ENCODE measurements around the gene PRRC2C. TPM values are rescaled to one million over a fixed set of nuclear protein-coding genes. Genes with fewer than 3 reads are reported as not detected.

The PRRC2C gene
- total RNA-seq, 1 experiment from 2014 or later = 267 TPM

- H3K27me3 Mint-ChIP-seq (ENCODE audit: low read depth) = no peaks in the 10 kb centered on the region
- H4K5ac ChIP-seq (ENCODE audit: insufficient read length, low read depth, low read length) = no peak overlapping the region
- H3K27ac Mint-ChIP-seq = no peak overlapping the region
- no peaks in the 10 kb centered on the region for H3K79me2 ChIP-seq (ENCODE audit: insufficient read depth, low read length)
- no peaks in the 10 kb centered on the region for H3K4me1 ChIP-seq (ENCODE audit: insufficient read depth, low read length)
- H2BK120ac ChIP-seq (ENCODE audit: low read depth, low read length, poor library complexity, severe bottlenecking) = no peak overlapping the region
- H3K9me3 Mint-ChIP-seq = no peaks in the 10 kb centered on the region
- H3K27ac ChIP-seq (ENCODE audit: insufficient read length, low read depth, low read length) = no peak overlapping the region
- WGBS (ENCODE audit: extremely low coverage, insufficient read length, low lambda C conversion rate) = no CpG with 5 or more reads among the region's 2 CpGs
- H3K4me1 Mint-ChIP-seq = no peaks in the 10 kb centered on the region
- H3K79me1 ChIP-seq (ENCODE audit: insufficient read depth, low read depth, low read length, poor library complexity, severe bottlenecking) = no peaks in the 10 kb centered on the region
- H3T11ph ChIP-seq (ENCODE audit: low read length) = no peak overlapping the region
- no peak overlapping the region for H4K91ac ChIP-seq (ENCODE audit: insufficient read length, low read depth, low read length)
- no peak overlapping the region for H2BK15ac ChIP-seq (ENCODE audit: low read depth, low read length)
- H2AFZ ChIP-seq (ENCODE audit: low read length) = no peak overlapping the region
- H3K14ac ChIP-seq (ENCODE audit: insufficient read depth, low read length) = no peak overlapping the region
- TF ChIP-seq CTCF (conservative IDR thresholded peaks at IDR 0.05) = no peak
- no peak overlapping the region for H4K8ac ChIP-seq (replicated peaks; ENCODE audit: insufficient read length, low read depth, low read length)
- no peak overlapping the region for H2BK5ac ChIP-seq (ENCODE audit: insufficient read length, low read length)
- no peaks in the 10 kb centered on the region for H3K27me3 ChIP-seq (ENCODE audit: insufficient read depth, low read length)
- no peak overlapping the region for H3K4me3 Mint-ChIP-seq
- H3K23me2 ChIP-seq (ENCODE audit: insufficient read length, low read depth, low read length, poor library complexity, severe bottlenecking) = no peaks in the 10 kb centered on the region
- no peak overlapping the region for H2BK12ac ChIP-seq (ENCODE audit: insufficient read length, low read depth, low read length)
- H2BK20ac ChIP-seq (ENCODE audit: low read depth, low read length, poor library complexity, severe bottlenecking) = no peak overlapping the region
- H3K36me3 Mint-ChIP-seq (ENCODE audit: insufficient read depth in 1 of 3, low read depth in 3 of 3) = peaks cover 19 to 75% (median 69%) of the 10 kb centered on the region in 3 experiments; a peak in 6 of 7 replicates
- no peaks in the 10 kb centered on the region for H4K20me1 ChIP-seq (ENCODE audit: control insufficient read depth, insufficient read depth, insufficient read length)
- H2AK5ac ChIP-seq (ENCODE audit: insufficient read length, low read length) = no peak overlapping the region
- no peak overlapping the region for H3K56ac ChIP-seq (ENCODE audit: insufficient read length, low read depth, low read length)
- H3K9me3 ChIP-seq (ENCODE audit: control insufficient read depth, low read depth, low read length) = no peaks in the 10 kb centered on the region
- H3K23ac ChIP-seq (ENCODE audit: insufficient read length, low read depth, low read length) = no peak overlapping the region
- no peak overlapping the region for H3K18ac ChIP-seq (ENCODE audit: insufficient read length, low read depth, low read length)
- H3K4ac ChIP-seq (ENCODE audit: low read depth, low read length) = no peak overlapping the region
- DNase-seq = no peak
- no peak overlapping the region for H3K4me2 ChIP-seq (ENCODE audit: insufficient read depth, insufficient read length, low read length)
- no peak overlapping the region for H3K9ac ChIP-seq (ENCODE audit: extremely low read depth, insufficient read length, low read length)
Observed at GRCh38 chr1:171570295-171570694, 85.0 kb downstream of the PRRC2C start.
